GM06990 (cell line): ENCODE measurements around the gene IL10RA.
"Not testable (repeated sequence)": the region's sequence is repeated elsewhere in the genome, so short reads cannot be mapped to it uniquely, and the experiment has no call there.

ENCODE experiments used
- DNase-seq: peaks from one replicate; pipeline ENCODE4 v3.0.0-alpha.2; 2011; ENCODE audit not compliant: insufficient read length; ENCODE audit errors: extremely low read depth
- H3K27me3 ChIP-seq: replicated peaks from 2 replicates; pipeline ENCODE4 v1.6.0; 2011; ENCODE audit warnings: low read length; ENCODE audit not compliant: control insufficient read depth, insufficient read depth
- H3K36me3 ChIP-seq: 2 replicates; pipeline ENCODE4 v1.5.1; 2011; ENCODE audit warnings: low read length; ENCODE audit not compliant: control insufficient read depth, insufficient read depth
- H3K4me3 ChIP-seq: replicated peaks from 2 replicates; pipeline ENCODE4 v1.5.1; 2011; ENCODE audit warnings: low read depth, mild to moderate bottlenecking, control low read depth, low read length
- TF ChIP-seq, protein P1 (sequence below): IDR thresholded peaks from 2 replicates; pipeline ENCODE4 v1.5.1; 2011; ENCODE audit warnings: low read length, control low read depth, mild to moderate bottlenecking, inconsistent platforms; ENCODE audit not compliant: insufficient read depth, poor library complexity, severe bottlenecking

The IL10RA gene

DNA sequence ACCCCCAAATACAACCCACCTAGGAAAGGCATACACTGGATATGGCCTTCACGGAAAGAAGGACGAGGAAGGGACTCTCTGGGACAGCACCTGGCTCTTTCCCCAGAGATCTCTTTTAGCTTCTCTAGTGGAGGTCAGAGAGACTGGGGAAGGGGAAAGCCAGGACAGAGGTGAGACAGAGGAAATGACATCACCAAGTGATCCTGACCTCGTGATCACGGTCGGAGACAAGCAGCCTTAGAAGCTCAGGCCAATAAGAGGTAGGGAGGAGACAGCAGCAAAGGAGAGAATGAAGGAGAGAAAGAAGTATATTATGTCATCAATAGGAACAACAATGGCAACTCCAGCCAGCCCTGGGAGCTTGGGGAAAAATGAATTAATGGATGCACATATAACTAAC is 41.6 kb upstream of the IL10RA start:
- TF ChIP-seq, protein P1, sequence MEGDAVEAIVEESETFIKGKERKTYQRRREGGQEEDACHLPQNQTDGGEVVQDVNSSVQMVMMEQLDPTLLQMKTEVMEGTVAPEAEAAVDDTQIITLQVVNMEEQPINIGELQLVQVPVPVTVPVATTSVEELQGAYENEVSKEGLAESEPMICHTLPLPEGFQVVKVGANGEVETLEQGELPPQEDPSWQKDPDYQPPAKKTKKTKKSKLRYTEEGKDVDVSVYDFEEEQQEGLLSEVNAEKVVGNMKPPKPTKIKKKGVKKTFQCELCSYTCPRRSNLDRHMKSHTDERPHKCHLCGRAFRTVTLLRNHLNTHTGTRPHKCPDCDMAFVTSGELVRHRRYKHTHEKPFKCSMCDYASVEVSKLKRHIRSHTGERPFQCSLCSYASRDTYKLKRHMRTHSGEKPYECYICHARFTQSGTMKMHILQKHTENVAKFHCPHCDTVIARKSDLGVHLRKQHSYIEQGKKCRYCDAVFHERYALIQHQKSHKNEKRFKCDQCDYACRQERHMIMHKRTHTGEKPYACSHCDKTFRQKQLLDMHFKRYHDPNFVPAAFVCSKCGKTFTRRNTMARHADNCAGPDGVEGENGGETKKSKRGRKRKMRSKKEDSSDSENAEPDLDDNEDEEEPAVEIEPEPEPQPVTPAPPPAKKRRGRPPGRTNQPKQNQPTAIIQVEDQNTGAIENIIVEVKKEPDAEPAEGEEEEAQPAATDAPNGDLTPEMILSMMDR: no peak
- Histone ChIP-seq H3K36me3 (no peaks in the 10 kb centered on the region), H3K27me3 (no peaks in the 10 kb centered on the region), H3K4me3 (no peak overlapping the region)
- no peak for DNase-seq

DNA sequence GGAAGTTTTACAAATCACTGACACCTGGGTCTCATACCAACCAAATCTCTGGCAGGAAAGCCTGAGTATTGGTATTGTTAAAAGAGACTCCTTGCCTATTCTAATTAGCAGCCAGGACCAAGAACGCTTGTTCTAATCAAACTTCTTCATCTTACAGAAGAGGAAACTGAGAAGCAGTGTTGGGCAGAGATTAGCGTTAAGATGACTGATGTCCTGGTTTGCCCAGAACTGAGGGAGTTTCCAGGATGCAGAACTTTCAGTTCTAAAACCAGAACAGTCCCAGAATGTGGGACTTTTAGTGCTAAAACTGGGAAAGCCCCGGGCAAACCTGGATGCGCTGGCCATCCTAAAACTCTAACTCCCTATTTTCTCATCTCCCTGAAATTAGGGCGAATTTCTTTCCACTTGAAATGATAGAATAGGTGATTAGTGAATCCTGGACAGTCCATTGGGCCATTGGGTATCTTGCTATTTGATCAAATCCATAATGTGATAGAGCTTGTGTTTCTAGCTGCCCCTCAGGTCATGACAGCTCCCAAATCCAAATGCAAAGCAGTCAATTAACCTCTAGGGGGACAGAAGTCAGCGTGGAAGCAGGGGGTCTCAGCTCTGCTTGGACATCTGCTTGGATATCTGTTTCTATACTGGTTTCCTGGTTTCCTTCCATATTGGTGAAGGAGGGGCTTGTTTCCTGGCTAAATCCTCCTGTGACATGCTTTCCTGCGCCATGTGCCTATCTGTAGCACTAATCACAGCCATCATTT is 41.0 kb upstream of the IL10RA start:
- TF ChIP-seq, protein P1: peak; percentile 29
- H3K4me3 ChIP-seq: no peak overlapping the region
- H3K36me3 ChIP-seq: no peaks in the 10 kb centered on the region
- no peak for DNase-seq
- no peaks in the 10 kb centered on the region for H3K27me3 ChIP-seq

DNA sequence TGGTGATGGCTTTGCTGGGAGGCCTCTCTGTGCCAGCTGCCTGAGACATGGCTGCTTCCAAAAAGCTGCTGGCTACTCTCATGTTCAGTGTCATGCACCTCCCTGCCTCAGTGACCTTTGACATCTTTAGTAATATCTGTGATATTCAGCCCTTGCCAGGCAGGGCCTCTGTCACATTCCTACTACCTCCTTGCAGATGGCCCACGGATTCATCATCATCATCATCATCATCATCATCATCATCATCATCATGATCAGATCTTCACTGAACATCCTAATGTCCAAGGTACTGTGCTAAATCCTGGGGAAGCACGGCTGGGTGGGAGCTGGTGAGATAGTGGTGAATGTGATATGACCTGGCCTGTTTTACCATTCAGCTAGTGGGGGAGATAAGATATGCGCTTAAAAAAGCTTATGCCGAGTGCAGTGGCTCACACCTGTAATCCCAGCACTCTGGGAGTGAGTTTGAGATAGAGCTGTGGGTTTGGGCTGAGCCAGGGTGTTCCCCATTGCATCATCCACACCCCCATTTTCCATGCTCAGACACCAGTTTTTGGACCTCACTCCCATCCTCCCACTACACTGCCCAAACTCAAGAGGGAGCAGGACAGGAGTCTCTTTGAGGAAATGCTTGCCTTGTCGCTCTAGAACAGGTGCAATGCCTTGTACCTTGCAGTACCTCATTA is 39.9 kb upstream of the IL10RA start:
- TF ChIP-seq, protein P1: no peak

DNA sequence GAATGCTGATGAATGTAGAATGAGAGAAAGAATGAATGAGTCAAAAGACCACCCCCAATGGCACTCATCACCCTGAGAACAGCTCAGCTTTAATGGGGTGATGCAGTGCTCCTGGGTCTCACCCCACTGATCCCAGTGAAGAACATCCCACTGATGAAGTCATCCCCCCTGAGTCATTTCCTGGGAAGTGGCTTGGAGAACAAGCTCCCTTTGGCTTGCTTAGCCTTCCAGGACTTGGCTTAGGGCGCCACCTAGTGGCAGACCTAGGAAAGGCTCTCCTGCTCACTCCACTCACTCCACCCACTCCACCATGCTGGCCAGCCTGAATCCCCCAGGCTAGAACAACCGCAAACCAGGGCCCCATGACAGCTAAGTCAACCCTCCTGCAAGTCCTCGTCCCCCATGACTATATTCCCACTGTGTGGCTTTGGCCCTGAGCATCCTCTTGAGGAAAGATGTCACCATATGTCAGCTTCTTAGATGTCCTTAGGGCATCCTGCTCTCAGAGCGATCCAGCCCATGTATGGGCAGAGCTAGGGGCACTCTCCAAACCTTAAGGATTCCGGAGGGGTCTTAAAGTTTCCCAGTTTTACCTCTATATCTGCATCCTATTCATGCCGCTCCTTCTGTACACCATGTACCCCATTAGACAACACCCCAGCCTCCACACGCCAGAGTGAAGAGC is 39.2 kb upstream of the IL10RA start:
- TF ChIP-seq, protein P1: peak; percentile 93
- DNase-seq: peak; percentile 54
- Histone ChIP-seq H3K4me3 (no peak overlapping the region), H3K27me3 (no peaks in the 10 kb centered on the region), H3K36me3 (no peaks in the 10 kb centered on the region)

More for the DNA sequence above, 39.9 kb upstream of the IL10RA start:
- Histone ChIP-seq H3K36me3 (no peaks in the 10 kb centered on the region), H3K4me3 (no peak overlapping the region), H3K27me3 (no peaks in the 10 kb centered on the region)
- DNase-seq: no peak

- DNase-seq, H3K4me3 ChIP-seq, H3K27me3 ChIP-seq, H3K36me3 ChIP-seq: not testable (repeated sequence)
Observed at GRCh38 chr11:117947751-117948150, 38.4 kb upstream of the IL10RA start.

DNA sequence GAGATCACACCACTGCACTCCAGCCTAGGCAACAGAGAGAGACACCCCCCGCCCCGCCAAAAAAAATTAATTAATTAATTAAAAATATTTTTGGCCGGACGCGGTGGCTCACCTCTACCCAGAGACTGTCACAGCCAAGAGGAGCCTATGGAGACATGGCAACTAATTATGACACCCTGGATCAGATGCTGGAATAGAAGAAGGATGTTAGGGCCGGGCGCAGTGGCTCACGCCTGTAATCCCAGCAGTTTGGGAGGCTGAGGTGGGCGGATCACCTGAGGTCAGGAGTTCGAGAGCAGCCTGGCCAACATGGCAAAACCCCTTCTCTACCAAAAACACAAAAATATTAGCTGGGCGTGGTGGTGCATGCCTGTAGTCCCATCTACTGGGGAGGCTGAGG is 37.7 kb upstream of the IL10RA start:
- not testable (repeated sequence) for H3K4me3 ChIP-seq, H3K27me3 ChIP-seq, H3K36me3 ChIP-seq, DNase-seq
